Measurements from ENCODE around the gene ADPRS.

Gene ADPRS

GRCh38 chr1:36135330-36135667 lies 46.6 kb downstream of the ADPRS start:
- DNase-seq: no peak

- DNase-seq: no peak
Measured at GRCh38 chr1:36135796-36136195, 47.1 kb downstream of the ADPRS start.

GRCh38 chr1:36136535-36136934 lies 47.8 kb downstream of the ADPRS start:
- no peak for DNase-seq

GRCh38 chr1:36137226-36137625 lies 48.5 kb downstream of the ADPRS start:
- DNase-seq: no peak

- no peak for DNase-seq
Measured at GRCh38 chr1:36137776-36138175, 49.1 kb downstream of the ADPRS start.

- no peak for DNase-seq
Measured at GRCh38 chr1:36139521-36139920, 50.8 kb downstream of the ADPRS start.

- DNase-seq: no peak
Measured at GRCh38 chr1:36142121-36142520, 53.4 kb downstream of the ADPRS start.

GRCh38 chr1:36143424-36143823 lies 54.7 kb downstream of the ADPRS start:
- no peak for DNase-seq
